Activated CD8-positive, alpha-beta memory T cell treated with anti-CD3 and anti-CD28 coated beads for 1 hour (primary cell): ENCODE results near the gene BDH1.
"Not testable (repeated sequence)": the region's sequence is repeated elsewhere in the genome, so short reads cannot be mapped to it uniquely, and the experiment has no call there.

ENCODE experiments used
- DNase-seq, 2 donors: peaks; one replicate each; pipeline ENCODE4 v3.0.0-alpha.2; 2020; ENCODE audit warnings: low read depth in 1 of 2; ENCODE audit errors: extremely low read depth in 1 of 2

The BDH1 gene

GRCh38 chr3:197490098-197491058 lies 65.4 kb downstream of the BDH1 start:
- DNase-seq: no peak

- no peak for DNase-seq
Observed at GRCh38 chr3:197487911-197488391, 67.8 kb downstream of the BDH1 start.

GRCh38 chr3:197486861-197487260 lies 68.9 kb downstream of the BDH1 start:
- DNase-seq: no peak

GRCh38 chr3:197485143-197485542 lies 70.6 kb downstream of the BDH1 start:
- no peak for DNase-seq

GRCh38 chr3:197484204-197484901 lies 71.4 kb downstream of the BDH1 start:
- DNase-seq: no peak

GRCh38 chr3:197482001-197482400 lies 73.8 kb downstream of the BDH1 start:
- DNase-seq: no peak

GRCh38 chr3:197480320-197480719 lies 75.4 kb downstream of the BDH1 start:
- DNase-seq: no peak

- no peak for DNase-seq
Observed at GRCh38 chr3:197478746-197479668, 76.8 kb downstream of the BDH1 start.

- DNase-seq: not testable (repeated sequence)
Observed at GRCh38 chr3:197477816-197478215, 78.0 kb downstream of the BDH1 start.

GRCh38 chr3:197475997-197476525 lies 79.7 kb downstream of the BDH1 start:
- DNase-seq: no peak

- no peak for DNase-seq
Observed at GRCh38 chr3:197475514-197475913, 80.3 kb downstream of the BDH1 start.

GRCh38 chr3:197472151-197472550 lies 83.6 kb downstream of the BDH1 start:
- no peak for DNase-seq

GRCh38 chr3:197471221-197472010 lies 84.4 kb downstream of the BDH1 start:
- no peak for DNase-seq

- no peak for DNase-seq
Observed at GRCh38 chr3:197468866-197469382, 86.8 kb downstream of the BDH1 start.

- no peak for DNase-seq
Observed at GRCh38 chr3:197468167-197468566, 87.6 kb downstream of the BDH1 start.

GRCh38 chr3:197466586-197467399 lies 89.0 kb downstream of the BDH1 start:
- DNase-seq: no peak

GRCh38 chr3:197465996-197466549 lies 89.7 kb downstream of the BDH1 start:
- no peak for DNase-seq
